IMR-90 (cell line): ENCODE data around the gene RPS19. TPM values are rescaled to one million over a fixed set of nuclear protein-coding genes. Genes with fewer than 3 reads are reported as not detected.

Experiments
- ATAC-seq: fragments of 200-7000 bp; cut with Tn5 transposase; 2 replicates; pipeline ENCODE4 v1.9.1; 2020; ENCODE audit warnings: low read depth, mild to moderate bottlenecking, moderate library complexity
- BruUV-seq: library from RNA; stranded (reverse); fragments of 400-500 nt; replicated peaks from 2 replicates; lab custom pipeline; 2021; lab: Mats Ljungman, UMichigan
- CTCF ChIA-PET: fragments of 300-600 bp; formaldehyde crosslinking; extraction: SDS; loops from one replicate; lab custom pipeline; 2021; ENCODE audit warnings: antibody characterized with exemption; lab: Yijun Ruan, JAX
- POLR2A ChIA-PET: fragments of 300-600 bp; sonication (Branson Sonifier 250); formaldehyde crosslinking; loops from one replicate; lab custom pipeline; 2022; ENCODE audit warnings: antibody characterized with exemption; ENCODE audit not compliant: unreplicated experiment; lab: Charles Lee
- DNase-seq: peaks from one replicate; pipeline ENCODE4 v3.0.0; 2013
- H2AFZ ChIP-seq: replicated peaks from 2 replicates; pipeline ENCODE3; 2013; ENCODE audit warnings: low read length, mild to moderate bottlenecking; ENCODE audit not compliant: poor library complexity
- H2AK5ac ChIP-seq: 2 replicates; pipeline ENCODE4 v1.6.1; 2013; ENCODE audit warnings: low read depth, low read length, inconsistent platforms
- H2AK9ac ChIP-seq: replicated peaks from 2 replicates; pipeline ENCODE3; 2013; ENCODE audit warnings: mild to moderate bottlenecking, low read depth, low read length, moderate library complexity; ENCODE audit not compliant: poor library complexity
- H2BK120ac ChIP-seq: 2 replicates; pipeline ENCODE4 v1.6.1; 2013; ENCODE audit warnings: low read depth, low read length, inconsistent platforms
- H2BK15ac ChIP-seq: 3 replicates; pipeline ENCODE4 v1.6.1; 2013; ENCODE audit warnings: low read depth, low read length, inconsistent platforms
- H2BK20ac ChIP-seq: 2 replicates; pipeline ENCODE4 v1.6.1; 2013; ENCODE audit warnings: low read depth, mild to moderate bottlenecking, inconsistent platforms, low read length, moderate library complexity
- H2BK5ac ChIP-seq: 2 replicates; pipeline ENCODE4 v1.6.1; 2013; ENCODE audit warnings: mild to moderate bottlenecking, low read depth, low read length, inconsistent platforms; ENCODE audit not compliant: poor library complexity, severe bottlenecking
- H3K14ac ChIP-seq: replicated peaks from 2 replicates; pipeline ENCODE4 v1.6.1; 2013; ENCODE audit warnings: low read depth, low read length, inconsistent platforms
- H3K18ac ChIP-seq: 2 replicates; pipeline ENCODE4 v1.6.1; 2013; ENCODE audit warnings: low read depth, low read length, control low read depth
- H3K23ac ChIP-seq: 2 replicates; pipeline ENCODE4 v1.6.1; 2013; ENCODE audit warnings: low read depth, low read length, inconsistent platforms
- H3K27ac ChIP-seq: 2 replicates; pipeline ENCODE4 v1.5.1; 2013; ENCODE audit warnings: mild to moderate bottlenecking, control low read depth, low read length; ENCODE audit not compliant: insufficient read depth
- H3K27me3 ChIP-seq: 2 replicates; pipeline ENCODE4 v1.6.1; 2013; ENCODE audit warnings: low read length; ENCODE audit not compliant: control insufficient read depth, insufficient read depth
- H3K36me3 ChIP-seq: 2 replicates; pipeline ENCODE4 v1.6.1; 2013; ENCODE audit warnings: low read length, mixed read lengths; ENCODE audit not compliant: control insufficient read depth, insufficient read depth
- H3K4ac ChIP-seq: 2 replicates; pipeline ENCODE4 v1.6.1; 2013; ENCODE audit warnings: low read depth, low read length, inconsistent platforms
- H3K4me1 ChIP-seq: 2 replicates; pipeline ENCODE4 v1.6.1; 2013; ENCODE audit warnings: low read length, mixed read lengths; ENCODE audit not compliant: control insufficient read depth, insufficient read depth
- H3K4me2 ChIP-seq: 2 replicates; pipeline ENCODE4 v1.6.1; 2013; ENCODE audit warnings: low read depth, mild to moderate bottlenecking, control low read depth, low read length, moderate library complexity
- H3K4me3 ChIP-seq: 2 replicates; pipeline ENCODE4 v1.5.1; 2013; ENCODE audit warnings: low read depth, mild to moderate bottlenecking, control low read depth, low read length, moderate library complexity; ENCODE audit not compliant: insufficient read depth
- H3K56ac ChIP-seq: 2 replicates; pipeline ENCODE4 v1.6.1; 2013; ENCODE audit warnings: low read length, inconsistent platforms; ENCODE audit not compliant: insufficient read depth; ENCODE audit errors: extremely low read depth
- H3K79me1 ChIP-seq, 2 experiments: 2 replicates each; pipeline ENCODE4 v1.6.1; 2013; ENCODE audit warnings: low read length in 2 of 2, inconsistent platforms in 1 of 2, low read depth in 1 of 2
- H3K9ac ChIP-seq: 2 replicates; pipeline ENCODE4 v1.6.1; 2013; ENCODE audit warnings: low read depth, low read length, control low read depth
- H3K9me1 ChIP-seq: 2 replicates; pipeline ENCODE4 v1.6.1; 2013; ENCODE audit warnings: low read length, inconsistent platforms; ENCODE audit not compliant: insufficient read depth
- H3K9me3 ChIP-seq: 2 replicates; pipeline ENCODE4 v1.6.1; 2013; ENCODE audit warnings: low read length; ENCODE audit not compliant: control insufficient read depth, insufficient read depth
- H4K20me1 ChIP-seq: 2 replicates; pipeline ENCODE4 v1.6.1; 2013; ENCODE audit warnings: low read length, inconsistent platforms; ENCODE audit not compliant: insufficient read depth
- H4K5ac ChIP-seq: 2 replicates; pipeline ENCODE4 v1.6.1; 2013; ENCODE audit warnings: mild to moderate bottlenecking, low read depth, low read length, control low read depth
- H4K8ac ChIP-seq, 2 experiments: 2 replicates each; pipeline ENCODE4 v1.6.1; 2013; ENCODE audit warnings: low read depth in 2 of 2, low read length in 2 of 2, control low read depth in 1 of 2, inconsistent platforms in 1 of 2
- H4K91ac ChIP-seq: 2 replicates; pipeline ENCODE4 v1.6.1; 2013; ENCODE audit warnings: low read depth, low read length, inconsistent platforms; ENCODE audit not compliant: insufficient read depth
- BHLHE40 ChIP-seq: fragments of 150-350 bp; IDR thresholded peaks from 2 replicates; pipeline ENCODE4 v1.6.1; 2016; ENCODE audit warnings: mild to moderate bottlenecking, low read depth, low read length
- CEBPB ChIP-seq: IDR thresholded peaks from 2 replicates; pipeline ENCODE4 v1.6.1; 2012; ENCODE audit warnings: low read depth, low read length, improper control_type of control experiment
- FOS ChIP-seq: fragments of 150-350 bp; IDR thresholded peaks from 2 replicates; pipeline ENCODE4 v1.6.1; 2016; ENCODE audit warnings: low read depth, low read length
- MAFK ChIP-seq: IDR thresholded peaks from 2 replicates; pipeline ENCODE4 v1.6.1; 2012; ENCODE audit warnings: low read depth, low read length, improper control_type of control experiment
- MAZ ChIP-seq: IDR thresholded peaks from 2 replicates; pipeline ENCODE4 v1.6.1; 2012; ENCODE audit warnings: low read depth, mild to moderate bottlenecking, low read length, improper control_type of control experiment, moderate library complexity, borderline replicate concordance
- NFE2L2 ChIP-seq: fragments of 150-350 bp; IDR thresholded peaks from 2 replicates; pipeline ENCODE4 v1.6.1; 2016; ENCODE audit warnings: low read depth, mild to moderate bottlenecking, low read length
- POLR2A ChIP-seq: IDR thresholded peaks from 2 replicates; pipeline ENCODE4 v1.6.1; 2012; ENCODE audit warnings: mild to moderate bottlenecking, low read depth, low read length
- RAD21 ChIP-seq: IDR thresholded peaks from 2 replicates; pipeline ENCODE4 v1.6.1; 2012; ENCODE audit warnings: low read length, improper control_type of control experiment
- RCOR1 ChIP-seq: IDR thresholded peaks from 2 replicates; pipeline ENCODE4 v1.6.1; 2012; ENCODE audit warnings: mild to moderate bottlenecking, low read length, improper control_type of control experiment; ENCODE audit not compliant: insufficient replicate concordance
- RFX5 ChIP-seq: IDR thresholded peaks from 2 replicates; pipeline ENCODE4 v1.8.0; 2012; ENCODE audit warnings: low read depth, mild to moderate bottlenecking, low read length, moderate library complexity
- SMC3 ChIP-seq: fragments of 150-350 bp; IDR thresholded peaks from 2 replicates; pipeline ENCODE4 v1.6.1; 2016; ENCODE audit warnings: low read depth, mild to moderate bottlenecking, antibody characterized with exemption, low read length, moderate library complexity
- whole genome bisulfite sequencing, 2 experiments: methylation state at CpG; one replicate each; pipeline versions ENCODE4 v1.1.5 to v1.1.7; 2013; ENCODE audit warnings: missing lambda C conversion rate in 2 of 2; ENCODE audit not compliant: insufficient read length in 1 of 2; ENCODE audit errors: extremely low coverage in 2 of 2; 5-methylcytosine and 5-hydroxymethylcytosine counted together
- dilution Hi-C: fragments of 300-500 bp; cut with HindIII; formaldehyde crosslinking; loops from one replicate; pipeline ENCODE4 v1.14.3; 2018; ENCODE audit warnings: low sequenced_read_pairs; ENCODE audit not compliant: unreplicated experiment
- in situ Hi-C: fragments of 300-500 bp; cut with MboI; formaldehyde crosslinking; loops from 3 replicates; pipeline ENCODE4 v1.14.3; 2019; ENCODE audit warnings: low sequenced_read_pairs, inconsistent platforms, mixed read lengths
- intact Hi-C: fragments of 100-400 bp; cut with micrococcal nuclease; formaldehyde crosslinking; loops from 2 replicates; pipeline ENCODE4 v1.10.0; 2022
- polyA plus RNA-seq, 3 experiments: library from polyadenylated mRNA; depleted of rRNA; stranded (reverse); fragments of >200 nt; gene quantifications; 2 replicates each; pipeline ENCODE4 v1.2.3, GENCODE V29; 2012; ENCODE audit warnings: low replicate concordance in 1 of 3
- total RNA-seq: library from RNA; depleted of rRNA; stranded (reverse); fragments of >200 nt; gene quantifications from 2 replicates; pipeline ENCODE4 v1.2.3, GENCODE V29; 2012
- TF ChIP-seq, protein P1 (sequence below): conservative IDR thresholded peaks from 2 replicates; pipeline ENCODE4 v1.5.1; 2012; ENCODE audit warnings: mild to moderate bottlenecking, low read depth, low read length, improper control_type of control experiment
- TF ChIP-seq, protein P2 (sequence below): fragments of 150-350 bp; IDR thresholded peaks from 2 replicates; pipeline ENCODE4 v1.6.1; 2016; ENCODE audit warnings: low read depth, mild to moderate bottlenecking, low read length, moderate library complexity, borderline replicate concordance

RPS19 gene
- total and polyA plus RNA-seq, 2 of the 4 experiments (the other 2 are of a cell fraction): 230 to 3,988 TPM

DNA sequence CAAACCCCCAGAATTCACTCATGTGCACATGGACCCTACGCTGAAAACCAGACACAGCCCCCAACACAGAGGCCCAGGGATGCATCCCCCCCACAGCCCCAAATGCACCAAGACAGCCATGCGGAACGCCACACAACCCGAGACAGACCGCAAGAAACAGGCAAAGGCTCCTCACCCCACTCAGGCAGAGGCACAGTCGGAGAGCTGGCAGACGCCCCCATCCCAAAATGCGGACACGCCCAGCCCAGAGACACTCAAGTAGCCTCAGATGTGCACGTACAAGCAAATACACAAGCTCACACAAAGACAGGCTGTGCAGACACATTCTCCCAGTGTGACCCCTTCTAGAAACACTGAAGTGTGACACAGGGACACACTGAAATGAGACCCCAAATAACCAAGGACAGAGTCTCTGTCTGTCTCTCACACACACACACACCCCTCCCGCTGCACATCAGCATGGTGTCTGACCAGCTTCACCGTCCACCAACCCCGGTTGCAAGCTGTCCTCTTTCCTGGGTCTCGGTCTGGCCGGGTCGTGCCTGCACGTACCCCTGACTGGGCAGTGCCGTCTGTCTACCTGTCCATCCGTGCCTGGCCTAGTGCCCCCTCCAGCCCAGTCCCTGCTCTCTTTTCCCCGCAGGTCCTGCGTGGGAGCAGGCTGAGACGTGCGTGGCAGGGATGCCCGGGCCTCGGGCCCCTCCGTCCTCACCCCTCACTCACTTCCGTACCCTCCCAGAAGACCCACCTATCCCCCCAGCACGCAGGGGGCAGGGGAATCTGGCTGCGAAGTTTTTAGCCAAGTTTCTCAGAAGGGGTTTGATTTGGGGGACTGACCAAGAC lies 52.1 kb downstream of the RPS19 start (continued):
- TF ChIP-seq, protein P1, sequence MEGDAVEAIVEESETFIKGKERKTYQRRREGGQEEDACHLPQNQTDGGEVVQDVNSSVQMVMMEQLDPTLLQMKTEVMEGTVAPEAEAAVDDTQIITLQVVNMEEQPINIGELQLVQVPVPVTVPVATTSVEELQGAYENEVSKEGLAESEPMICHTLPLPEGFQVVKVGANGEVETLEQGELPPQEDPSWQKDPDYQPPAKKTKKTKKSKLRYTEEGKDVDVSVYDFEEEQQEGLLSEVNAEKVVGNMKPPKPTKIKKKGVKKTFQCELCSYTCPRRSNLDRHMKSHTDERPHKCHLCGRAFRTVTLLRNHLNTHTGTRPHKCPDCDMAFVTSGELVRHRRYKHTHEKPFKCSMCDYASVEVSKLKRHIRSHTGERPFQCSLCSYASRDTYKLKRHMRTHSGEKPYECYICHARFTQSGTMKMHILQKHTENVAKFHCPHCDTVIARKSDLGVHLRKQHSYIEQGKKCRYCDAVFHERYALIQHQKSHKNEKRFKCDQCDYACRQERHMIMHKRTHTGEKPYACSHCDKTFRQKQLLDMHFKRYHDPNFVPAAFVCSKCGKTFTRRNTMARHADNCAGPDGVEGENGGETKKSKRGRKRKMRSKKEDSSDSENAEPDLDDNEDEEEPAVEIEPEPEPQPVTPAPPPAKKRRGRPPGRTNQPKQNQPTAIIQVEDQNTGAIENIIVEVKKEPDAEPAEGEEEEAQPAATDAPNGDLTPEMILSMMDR: no peak

DNA sequence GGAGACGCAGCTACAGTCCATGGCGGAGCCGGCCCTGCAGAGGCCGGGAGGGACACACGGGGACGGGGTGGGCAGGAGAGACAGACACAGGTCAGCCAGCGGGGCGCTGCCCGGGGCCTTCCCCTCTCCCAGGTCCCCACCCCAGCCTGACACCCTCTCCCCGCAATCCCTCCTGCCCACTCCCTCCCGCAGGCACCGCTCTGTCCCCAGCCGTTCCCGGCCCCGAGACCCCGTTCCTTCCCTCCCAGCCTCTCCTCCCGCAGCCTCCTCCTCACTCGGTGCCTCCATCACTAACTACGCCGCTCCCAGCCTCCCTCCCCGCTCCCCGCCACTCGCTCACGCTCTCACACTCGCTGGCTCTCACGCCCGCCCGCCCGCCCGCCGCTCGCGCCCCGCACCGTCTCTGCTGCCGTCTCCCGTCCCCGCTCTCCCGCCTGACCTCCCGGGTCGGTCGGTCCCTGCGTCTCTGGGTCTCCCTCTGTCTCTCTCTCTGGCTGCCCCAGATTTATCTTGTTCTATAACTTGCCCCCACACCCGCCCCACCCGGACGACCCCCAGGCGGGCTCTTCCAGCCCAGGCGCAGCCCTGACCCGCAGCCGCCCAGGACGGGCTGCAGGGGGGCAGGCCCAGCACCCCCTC lies 53.0 kb downstream of the RPS19 start:
- H2BK20ac ChIP-seq: no peak overlapping the region
- no peak for ATAC-seq
- H4K5ac ChIP-seq: no peak overlapping the region
- intact Hi-C loops: no loop called here
- no peaks in the 10 kb centered on the region for H3K9me3 ChIP-seq
- dilution Hi-C loops: no loop called here
- peaks cover 28% of the 10 kb centered on the region for H4K20me1 ChIP-seq
- no peaks in the 10 kb centered on the region for H3K36me3 ChIP-seq
- POLR2A ChIA-PET: no interaction called here
- H2AK5ac ChIP-seq: no peak overlapping the region
- H3K14ac ChIP-seq: no peak overlapping the region
- no peak for DNase-seq
- no peak overlapping the region for H2AFZ ChIP-seq
- H3K9me1 ChIP-seq: peaks cover under 1% of the 10 kb centered on the region
- H3K56ac ChIP-seq: no peak overlapping the region
- no TSS peak for BruUV-seq
- no peak overlapping the region for H4K91ac ChIP-seq
- WGBS, 2 experiments: 0% methylated on average over 10 of the region's 51 CpGs; no CpG with 5 or more reads in 1 of the 2 experiments
- no peak overlapping the region for H3K9ac ChIP-seq
- H2AK9ac ChIP-seq: no peak overlapping the region
- no peak overlapping the region for H3K27ac ChIP-seq
- H3K4me1 ChIP-seq: 0 out of 2 replicates have a peak, but pooled peaks cover 2% of the 10 kb centered on the region
- H3K27me3 ChIP-seq: peaks cover 65% of the 10 kb centered on the region
- no peak overlapping the region for H3K4ac ChIP-seq
- H3K18ac ChIP-seq: no peak overlapping the region
- H3K4me2 ChIP-seq: no peak overlapping the region
- no peak overlapping the region for H2BK5ac ChIP-seq
- no peak overlapping the region for H2BK15ac ChIP-seq
- H3K4me3 ChIP-seq: no peak overlapping the region
- H3K23ac ChIP-seq: no peak overlapping the region
- in situ Hi-C loops: no loop called here
- no peak overlapping the region for H4K8ac ChIP-seq
- CTCF ChIA-PET: no interaction called here
- no peak overlapping the region for H2BK120ac ChIP-seq
- no peaks in the 10 kb centered on the region for H3K79me1 ChIP-seq
- TF ChIP-seq BHLHE40 (no peak), RFX5 (no peak), SMC3 (no peak), RCOR1 (no peak), CEBPB (no peak), FOS (no peak), MAFK (no peak), RAD21 (no peak), POLR2A (no peak), NFE2L2 (no peak), MAZ (no peak)
- TF ChIP-seq, protein P2, sequence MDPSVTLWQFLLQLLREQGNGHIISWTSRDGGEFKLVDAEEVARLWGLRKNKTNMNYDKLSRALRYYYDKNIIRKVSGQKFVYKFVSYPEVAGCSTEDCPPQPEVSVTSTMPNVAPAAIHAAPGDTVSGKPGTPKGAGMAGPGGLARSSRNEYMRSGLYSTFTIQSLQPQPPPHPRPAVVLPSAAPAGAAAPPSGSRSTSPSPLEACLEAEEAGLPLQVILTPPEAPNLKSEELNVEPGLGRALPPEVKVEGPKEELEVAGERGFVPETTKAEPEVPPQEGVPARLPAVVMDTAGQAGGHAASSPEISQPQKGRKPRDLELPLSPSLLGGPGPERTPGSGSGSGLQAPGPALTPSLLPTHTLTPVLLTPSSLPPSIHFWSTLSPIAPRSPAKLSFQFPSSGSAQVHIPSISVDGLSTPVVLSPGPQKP: no peak
